Iris pigment epithelial cell (primary cell): ENCODE measurements around the gene CCDC38.
A peak's percentile ranks its signal among the peaks of the same experiment; 100 is the strongest.

ENCODE experiments used
- DNase-seq: peaks from one replicate; pipeline ENCODE4 v3.0.0-alpha.2; 2011; ENCODE audit warnings: low read depth

Gene CCDC38

DNA sequence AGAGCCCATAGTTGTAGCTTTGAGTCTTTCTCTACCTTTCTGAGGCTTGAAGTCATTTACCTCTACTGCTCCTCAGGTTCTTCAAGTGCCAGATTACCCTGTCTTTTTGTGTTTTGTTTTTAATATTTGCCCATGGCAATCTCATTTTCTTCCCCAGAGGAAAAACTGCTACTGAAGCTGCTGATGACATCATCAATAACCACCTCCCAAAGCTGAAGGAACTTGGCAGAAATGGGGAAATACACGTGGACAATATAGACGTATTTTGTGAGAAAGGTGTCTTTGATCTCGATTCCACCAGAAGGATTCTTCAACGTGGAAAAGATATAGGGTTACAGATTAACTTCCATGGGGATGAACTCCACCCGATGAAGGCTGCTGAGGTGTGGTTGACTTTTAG, 17.8 kb upstream of the CCDC38 start:
- DNase-seq = no peak

DNA sequence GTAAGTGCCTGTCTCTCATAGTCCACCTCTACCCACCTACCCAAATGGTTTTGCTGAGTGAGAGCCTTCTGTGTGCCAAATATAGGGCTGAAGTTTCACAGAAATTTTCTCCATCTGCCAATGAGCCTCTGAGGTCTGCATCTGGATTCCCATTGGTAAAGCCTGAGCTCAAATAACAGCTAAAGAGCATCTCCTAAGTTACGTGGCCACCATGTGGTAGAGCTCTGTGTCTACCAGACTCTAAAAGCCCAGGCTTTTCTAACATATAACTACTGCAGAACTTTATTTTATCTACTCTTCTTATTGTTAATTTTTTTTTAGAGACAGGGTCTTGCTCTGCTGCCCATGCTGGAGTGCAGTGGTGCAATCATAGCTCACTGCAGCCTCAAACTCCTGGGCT, 16.7 kb upstream of the CCDC38 start:
- DNase-seq = peak; percentile 9

GRCh38 chr12:95956557-95957145, 14.2 kb upstream of the CCDC38 start:
- no peak for DNase-seq

GRCh38 chr12:95955549-95956159, 13.2 kb upstream of the CCDC38 start:
- DNase-seq = no peak

DNA sequence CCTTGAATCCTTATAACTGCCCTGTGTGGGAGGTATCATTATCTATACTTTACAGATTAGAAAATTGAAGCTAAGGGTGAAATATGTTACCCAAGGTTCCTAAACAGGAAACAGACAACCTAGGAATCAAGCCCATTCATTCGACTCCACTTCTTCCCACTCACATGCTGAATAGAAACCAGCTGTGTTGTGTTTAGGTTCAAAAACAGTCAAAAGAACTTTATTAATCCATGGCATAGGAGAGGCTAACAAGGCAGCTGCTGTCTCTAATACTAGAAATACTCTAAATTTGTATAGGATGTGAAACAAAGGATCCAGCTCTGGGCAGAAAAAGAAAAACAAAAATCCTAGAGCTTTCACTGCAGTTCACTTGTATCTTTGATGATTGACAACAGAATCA, 10.6 kb upstream of the CCDC38 start:
- DNase-seq = no peak

DNA sequence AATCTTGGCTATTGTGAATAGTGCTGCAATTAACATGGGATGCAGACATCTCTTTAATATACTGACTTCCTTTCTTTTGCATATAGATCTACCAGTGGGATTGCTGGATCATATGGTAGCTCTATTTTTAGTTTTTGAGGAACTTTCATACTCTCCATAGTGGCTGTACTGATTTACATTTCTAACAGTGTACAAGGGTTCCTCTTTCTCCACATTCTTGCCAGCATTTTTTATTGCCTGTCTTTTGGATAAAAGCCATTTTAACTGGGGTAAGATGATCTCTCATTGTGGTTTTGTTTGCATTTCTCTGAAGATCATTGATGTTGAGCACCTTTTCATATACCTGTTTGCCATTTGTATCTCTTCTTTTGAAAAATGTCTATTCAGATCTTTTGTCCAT, 9.1 kb upstream of the CCDC38 start:
- no peak for DNase-seq

DNA sequence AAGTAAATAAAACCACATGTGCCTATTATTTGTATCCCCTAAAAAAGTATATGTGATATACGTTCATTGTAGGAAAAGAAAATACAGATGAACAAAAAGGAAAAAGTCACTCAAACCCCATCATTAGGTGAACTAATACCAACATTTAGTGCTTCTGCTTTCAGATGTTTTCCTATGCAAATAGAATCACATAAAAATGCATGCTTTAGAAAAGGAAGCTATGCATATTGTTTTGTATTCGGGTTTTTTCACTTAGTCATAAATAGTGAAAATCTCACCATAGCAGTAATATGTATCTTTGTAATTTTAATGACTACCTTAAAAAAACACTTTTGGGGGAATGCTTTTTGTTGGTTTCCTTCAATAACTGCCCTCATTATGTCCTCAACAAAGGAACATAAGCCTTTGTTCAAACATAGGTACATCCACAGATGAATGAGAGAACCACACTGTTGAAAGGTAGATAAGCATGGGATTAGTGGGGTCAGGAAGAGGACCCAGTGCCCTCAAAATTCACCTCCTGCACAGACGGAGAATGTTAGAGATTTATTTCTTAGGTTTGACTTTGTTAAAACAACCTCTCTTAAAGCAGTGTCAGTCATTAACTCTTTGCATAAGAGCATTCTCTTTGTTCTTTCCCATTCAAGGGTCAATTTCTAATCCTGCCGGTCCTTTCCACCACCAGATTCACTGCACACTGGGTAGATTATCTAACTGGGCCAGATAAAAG, 7.2 kb upstream of the CCDC38 start:
- no peak for DNase-seq

DNA sequence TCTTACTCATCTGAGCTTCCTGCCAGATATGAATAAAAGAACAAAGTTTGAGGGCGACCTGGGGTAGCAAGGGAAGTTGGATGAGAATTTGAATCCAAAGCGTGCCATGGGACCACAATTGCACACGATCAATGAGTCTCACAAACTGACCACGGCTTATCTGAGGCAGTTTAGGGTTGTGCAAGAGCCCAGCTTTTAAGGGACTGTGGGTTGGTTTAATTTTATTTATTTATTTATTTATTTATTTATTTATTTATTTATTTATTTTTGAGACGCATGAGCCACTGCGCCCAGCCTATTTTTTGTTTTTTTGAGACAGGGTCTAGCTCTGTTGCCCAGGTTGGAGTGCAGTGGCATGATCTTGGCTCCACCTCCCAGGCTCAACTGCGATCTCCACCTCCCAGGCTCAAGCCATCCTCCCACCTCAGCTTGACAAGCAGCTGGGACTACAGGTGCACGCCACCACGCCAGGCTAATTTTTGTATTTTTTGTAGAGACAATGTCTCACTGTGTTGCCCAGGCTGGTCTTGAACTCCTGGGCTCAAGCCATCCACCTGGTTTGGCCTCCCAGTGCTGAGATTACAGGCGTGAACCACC, 1.8 kb upstream of the CCDC38 start:
- no peak for DNase-seq

DNA sequence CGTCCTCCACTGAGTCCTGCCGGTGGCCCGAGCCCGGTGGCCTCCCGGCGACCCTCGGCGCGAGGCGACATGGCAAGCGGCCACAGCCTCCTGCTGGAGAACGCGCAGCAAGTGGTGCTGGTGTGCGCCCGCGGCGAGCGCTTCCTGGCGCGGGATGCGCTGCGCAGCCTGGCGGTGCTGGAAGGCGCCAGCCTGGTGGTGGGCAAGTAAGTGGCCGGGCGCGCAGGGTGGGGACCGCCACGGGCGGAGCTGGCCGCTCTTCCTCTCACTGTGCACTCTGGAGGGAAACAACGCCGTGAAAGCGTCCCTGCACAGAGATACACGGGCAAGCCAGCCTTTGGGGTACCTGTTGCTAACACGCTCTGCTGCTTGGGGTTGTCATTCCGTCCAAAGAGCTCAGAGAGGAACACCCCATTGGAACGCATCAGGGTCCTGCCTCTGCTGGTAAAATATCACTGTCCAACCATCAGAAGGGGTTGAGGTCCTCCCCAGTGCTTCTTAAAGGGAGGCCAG, 972 bp upstream of the CCDC38 start, which contains the start of gene AMDHD1:
TSS of gene AMDHD1 (plus strand) at position 2 of the 513 bp plus-strand sequence. CDS start at position 70, 68 bp downstream.
- peak; percentile 51 for DNase-seq

GRCh38 chr12:95942101-95942523, 302 bp downstream of the CCDC38 start:
- no peak for DNase-seq

GRCh38 chr12:95940514-95940913, 1.9 kb downstream of the CCDC38 start:
- no peak for DNase-seq

GRCh38 chr12:95922231-95922630, 20.2 kb downstream of the CCDC38 start:
- no peak for DNase-seq

DNA sequence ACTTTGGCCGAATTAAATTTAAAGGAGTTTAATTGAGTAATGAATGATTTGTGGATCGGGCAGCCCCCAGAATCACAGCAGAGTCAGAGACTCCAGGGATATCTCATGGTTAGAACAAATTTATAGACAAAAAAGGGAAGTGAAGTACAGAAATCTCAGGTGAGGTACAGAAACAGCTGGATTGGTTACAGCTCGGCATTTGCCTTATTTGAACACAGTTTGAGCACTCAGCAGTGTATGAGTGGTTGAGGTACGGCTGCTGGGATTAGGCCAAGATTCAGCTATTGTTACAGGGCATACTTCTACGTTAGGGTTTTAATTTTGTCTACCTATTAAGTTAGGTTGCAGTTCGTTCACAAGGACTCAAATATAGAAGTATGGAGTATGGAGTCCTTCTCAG, 23.3 kb downstream of the CCDC38 start:
- no peak for DNase-seq

DNA sequence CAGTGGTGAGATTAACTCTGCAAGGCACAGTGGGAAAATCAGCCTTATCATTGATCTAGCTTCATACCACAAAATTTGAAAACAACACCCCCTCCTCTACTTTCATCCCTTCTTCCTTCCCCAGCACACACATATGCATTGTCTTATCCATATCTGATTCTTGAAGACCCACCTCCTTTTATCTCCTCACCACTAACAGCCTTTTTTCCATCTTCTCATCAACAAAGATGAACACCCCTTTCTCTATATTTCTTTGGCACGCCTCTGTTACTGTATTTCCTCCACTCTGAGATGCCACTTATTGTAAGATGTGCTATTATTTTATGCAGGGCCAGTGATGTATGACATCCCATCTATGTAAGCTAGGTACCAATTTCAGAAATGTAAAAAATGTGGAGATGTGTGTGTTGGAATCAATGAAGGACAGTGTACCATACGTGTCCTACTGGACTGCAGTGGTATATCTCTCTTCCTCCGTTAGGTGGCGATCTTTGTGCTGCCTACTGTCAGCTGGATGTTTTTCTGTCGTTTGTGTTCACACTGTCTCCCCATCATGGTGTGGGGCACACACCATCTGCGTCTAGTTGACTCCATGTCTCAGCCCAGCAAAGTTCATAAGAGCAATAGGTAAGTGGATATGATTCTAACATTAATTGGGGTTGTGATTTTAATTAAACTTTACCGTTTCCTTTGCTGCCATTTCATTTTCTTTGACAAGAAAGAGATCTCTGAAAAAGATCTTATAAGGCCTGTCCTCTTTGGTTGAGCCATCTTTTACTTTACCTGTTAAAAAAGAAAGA, 24.0 kb downstream of the CCDC38 start:
- DNase-seq = peak; percentile 47

DNA sequence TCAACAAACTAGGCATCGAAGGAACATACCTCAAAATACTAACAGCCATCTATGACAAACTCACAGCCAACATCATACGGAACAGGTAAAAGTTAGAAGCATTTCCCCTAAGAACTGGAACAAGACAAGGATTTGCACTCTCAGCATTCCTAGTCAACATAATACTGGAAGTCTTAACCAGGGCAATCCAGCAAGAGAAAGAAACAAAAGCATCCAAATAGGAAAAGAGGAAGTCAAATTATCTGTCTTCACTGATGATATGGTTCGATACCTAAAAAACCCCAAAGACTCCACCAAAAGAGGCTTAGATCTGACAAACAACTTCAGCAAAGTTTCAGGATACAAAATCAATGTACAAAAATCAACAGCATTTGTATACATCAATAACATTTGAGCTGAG, 32.5 kb downstream of the CCDC38 start:
- no peak for DNase-seq

GRCh38 chr12:95908573-95908972, 33.8 kb downstream of the CCDC38 start:
- DNase-seq = peak; percentile 54

- DNase-seq = no peak
Observed at GRCh38 chr12:95898081-95898480, 44.3 kb downstream of the CCDC38 start.

DNA sequence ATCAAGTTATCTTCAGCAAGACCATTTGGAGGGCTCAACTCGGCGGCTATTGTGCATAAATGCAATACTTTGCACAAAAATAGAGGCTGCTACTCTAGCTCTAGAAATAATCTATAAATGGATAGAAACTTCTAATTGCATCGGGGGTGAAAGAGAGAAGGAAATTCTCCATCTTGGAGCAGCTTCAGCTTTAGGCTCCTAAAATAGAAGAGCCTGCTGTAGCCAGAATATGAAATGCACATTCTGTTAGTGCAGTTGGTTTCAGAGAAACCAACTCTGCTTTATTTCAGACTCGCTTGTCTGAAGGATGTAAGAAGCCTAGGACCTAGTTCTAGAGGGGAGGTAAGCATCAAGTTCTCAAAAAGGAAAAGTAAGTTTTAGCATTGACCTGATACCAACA, 45.6 kb downstream of the CCDC38 start:
- no peak for DNase-seq

GRCh38 chr12:95890958-95891357, 51.5 kb downstream of the CCDC38 start:
- no peak for DNase-seq

- no peak for DNase-seq
Observed at GRCh38 chr12:95887311-95887710, 55.1 kb downstream of the CCDC38 start.

GRCh38 chr12:95884998-95885397, 57.4 kb downstream of the CCDC38 start:
- no peak for DNase-seq

- DNase-seq = no peak
Observed at GRCh38 chr12:95882873-95883272, 59.5 kb downstream of the CCDC38 start.
